ENCODE results near the gene BST2.

DNA sequence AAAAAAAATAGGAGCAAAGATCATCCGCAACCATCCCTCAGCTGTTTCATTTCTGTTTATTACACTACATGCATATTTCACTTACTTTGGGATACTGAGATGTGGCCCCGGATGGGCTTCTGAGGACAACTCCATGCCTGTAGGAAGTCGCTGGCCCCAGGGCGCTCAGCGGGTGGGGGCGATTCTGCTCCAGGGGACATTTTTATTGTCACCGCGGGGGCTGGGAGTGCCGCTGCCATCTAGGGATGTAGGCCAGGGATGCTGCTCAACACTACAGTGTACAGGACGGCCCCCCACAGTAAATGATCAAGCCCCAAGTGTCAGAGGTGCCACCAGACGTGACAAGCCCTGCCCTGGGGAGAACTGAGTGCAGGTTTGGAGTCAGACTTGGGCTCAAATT, 6.4 kb upstream of the BST2 start:
- TF ChIP-seq, protein P1, sequence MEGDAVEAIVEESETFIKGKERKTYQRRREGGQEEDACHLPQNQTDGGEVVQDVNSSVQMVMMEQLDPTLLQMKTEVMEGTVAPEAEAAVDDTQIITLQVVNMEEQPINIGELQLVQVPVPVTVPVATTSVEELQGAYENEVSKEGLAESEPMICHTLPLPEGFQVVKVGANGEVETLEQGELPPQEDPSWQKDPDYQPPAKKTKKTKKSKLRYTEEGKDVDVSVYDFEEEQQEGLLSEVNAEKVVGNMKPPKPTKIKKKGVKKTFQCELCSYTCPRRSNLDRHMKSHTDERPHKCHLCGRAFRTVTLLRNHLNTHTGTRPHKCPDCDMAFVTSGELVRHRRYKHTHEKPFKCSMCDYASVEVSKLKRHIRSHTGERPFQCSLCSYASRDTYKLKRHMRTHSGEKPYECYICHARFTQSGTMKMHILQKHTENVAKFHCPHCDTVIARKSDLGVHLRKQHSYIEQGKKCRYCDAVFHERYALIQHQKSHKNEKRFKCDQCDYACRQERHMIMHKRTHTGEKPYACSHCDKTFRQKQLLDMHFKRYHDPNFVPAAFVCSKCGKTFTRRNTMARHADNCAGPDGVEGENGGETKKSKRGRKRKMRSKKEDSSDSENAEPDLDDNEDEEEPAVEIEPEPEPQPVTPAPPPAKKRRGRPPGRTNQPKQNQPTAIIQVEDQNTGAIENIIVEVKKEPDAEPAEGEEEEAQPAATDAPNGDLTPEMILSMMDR (IDR thresholded peaks at IDR 0.05), result no peak
- no peak for TF ChIP-seq POLR2A (IDR thresholded peaks at IDR 0.05)
